Measurements from ENCODE around the gene PRKCA.

DNA sequence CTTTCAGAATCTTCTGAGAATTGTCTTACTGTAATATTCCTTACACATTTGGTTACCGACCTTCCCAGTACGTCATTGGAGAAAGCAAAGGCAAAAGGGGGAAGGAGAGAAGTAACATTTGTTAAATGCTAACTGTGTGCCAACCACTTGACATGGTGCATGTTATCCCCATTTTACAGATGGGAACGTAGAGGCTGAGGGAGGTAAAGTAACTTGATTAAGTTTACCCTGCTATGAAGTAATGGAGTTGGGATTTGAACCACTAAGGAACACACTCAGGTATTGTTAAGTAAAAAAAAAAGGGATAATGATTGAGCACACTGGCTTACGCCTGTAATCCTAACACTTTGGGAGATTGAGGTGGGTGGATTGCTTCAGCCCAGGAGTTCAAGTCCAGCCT, 156.4 kb downstream of the PRKCA start:
- no peak for TF ChIP-seq GATA3 (IDR thresholded peaks at IDR 0.05; ENCODE audit: low read depth, low read length)
- TF ChIP-seq GATA2 (IDR thresholded peaks at IDR 0.05; ENCODE audit: low read depth, low read length): no peak

Data from SH-SY5Y (cell line).